Bronchial epithelial cell (primary cell): Measurements from ENCODE around the gene RIPPLY2. TPM values are rescaled to one million over a fixed set of nuclear protein-coding genes. Genes with fewer than 3 reads are reported as not detected.

Experiments
- DNase-seq: peaks from one replicate; pipeline ENCODE4 v3.0.0-alpha.2; 2010; ENCODE audit warnings: low read depth
- FAIRE-seq: peaks from 2 replicates; lab custom pipeline; 2011; peaks lifted over from hg19 to GRCh38; lab: Jason Lieb, UNC
- H3K27me3 ChIP-seq: 2 replicates; pipeline ENCODE4 v1.5.1; 2011; ENCODE audit warnings: low read length; ENCODE audit not compliant: control insufficient read depth, insufficient read depth
- H3K36me3 ChIP-seq: 2 replicates; pipeline ENCODE4 v1.5.1; 2011; ENCODE audit warnings: low read length; ENCODE audit not compliant: control insufficient read depth, insufficient read depth
- H3K4me3 ChIP-seq: 2 replicates; pipeline ENCODE4 v1.5.1; 2011; ENCODE audit warnings: mild to moderate bottlenecking, low read depth, low read length, control low read depth
- total RNA-seq: library from RNA; depleted of rRNA; stranded (reverse); fragments of >200 nt; gene quantifications from 2 replicates; pipeline ENCODE4 v1.2.1, GENCODE V29; 2014
- TF ChIP-seq, protein P1 (sequence below): IDR thresholded peaks from 2 replicates; pipeline ENCODE4 v1.5.1; 2011; ENCODE audit warnings: mild to moderate bottlenecking, moderate library complexity, low read length, control low read depth, inconsistent platforms; ENCODE audit not compliant: insufficient read depth, severe bottlenecking

RIPPLY2 gene
- total RNA-seq, 1 donor from 2014 or later: not detected

DNA sequence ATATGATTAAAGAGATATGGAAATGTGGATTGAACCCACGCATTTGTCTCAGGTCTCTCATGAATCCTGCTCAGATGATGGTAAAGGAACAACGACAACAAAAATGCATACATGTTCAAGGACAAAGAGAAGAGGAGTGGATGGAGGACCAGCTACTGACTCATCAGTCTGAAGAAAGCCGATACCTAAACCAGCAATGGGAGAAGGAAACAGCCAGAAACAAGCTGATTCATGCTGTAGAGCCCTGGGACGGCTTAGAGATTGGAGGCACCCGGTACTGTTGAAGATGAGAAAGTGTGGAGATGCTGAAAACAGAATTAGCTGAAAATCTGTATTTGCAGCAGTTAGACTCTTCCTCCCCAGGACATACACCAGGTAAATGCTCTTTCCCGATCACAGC is 14.4 kb upstream of the RIPPLY2 start:
- Histone ChIP-seq H3K36me3 (no peaks in the 10 kb centered on the region), H3K4me3 (no peak overlapping the region), H3K27me3 (no peaks in the 10 kb centered on the region)
- DNase-seq (peak; percentile 90), FAIRE-seq (peak; percentile 64)
- TF ChIP-seq, protein P1, sequence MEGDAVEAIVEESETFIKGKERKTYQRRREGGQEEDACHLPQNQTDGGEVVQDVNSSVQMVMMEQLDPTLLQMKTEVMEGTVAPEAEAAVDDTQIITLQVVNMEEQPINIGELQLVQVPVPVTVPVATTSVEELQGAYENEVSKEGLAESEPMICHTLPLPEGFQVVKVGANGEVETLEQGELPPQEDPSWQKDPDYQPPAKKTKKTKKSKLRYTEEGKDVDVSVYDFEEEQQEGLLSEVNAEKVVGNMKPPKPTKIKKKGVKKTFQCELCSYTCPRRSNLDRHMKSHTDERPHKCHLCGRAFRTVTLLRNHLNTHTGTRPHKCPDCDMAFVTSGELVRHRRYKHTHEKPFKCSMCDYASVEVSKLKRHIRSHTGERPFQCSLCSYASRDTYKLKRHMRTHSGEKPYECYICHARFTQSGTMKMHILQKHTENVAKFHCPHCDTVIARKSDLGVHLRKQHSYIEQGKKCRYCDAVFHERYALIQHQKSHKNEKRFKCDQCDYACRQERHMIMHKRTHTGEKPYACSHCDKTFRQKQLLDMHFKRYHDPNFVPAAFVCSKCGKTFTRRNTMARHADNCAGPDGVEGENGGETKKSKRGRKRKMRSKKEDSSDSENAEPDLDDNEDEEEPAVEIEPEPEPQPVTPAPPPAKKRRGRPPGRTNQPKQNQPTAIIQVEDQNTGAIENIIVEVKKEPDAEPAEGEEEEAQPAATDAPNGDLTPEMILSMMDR: no peak

DNA sequence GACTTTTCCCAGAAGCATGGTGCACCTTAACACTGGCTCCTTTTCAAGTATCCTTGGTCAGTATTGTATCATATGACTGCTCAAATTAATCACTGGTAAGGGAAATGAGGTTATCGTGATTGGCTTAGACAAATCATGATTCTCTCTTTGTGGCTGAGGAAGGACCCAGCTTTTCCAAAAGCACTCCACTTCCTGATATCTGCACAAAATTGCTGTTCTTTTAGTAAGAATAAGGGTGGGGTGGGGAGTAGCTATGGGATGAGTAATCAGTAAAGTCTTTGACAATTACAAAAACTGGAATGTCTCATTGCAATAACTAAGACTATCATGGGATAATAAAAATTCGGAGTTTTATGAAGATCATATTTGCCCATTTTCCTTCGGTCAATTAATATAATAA is 9.0 kb upstream of the RIPPLY2 start:
- Histone ChIP-seq H3K27me3 (no peaks in the 10 kb centered on the region), H3K4me3 (no peak overlapping the region), H3K36me3 (no peaks in the 10 kb centered on the region)
- FAIRE-seq (no peak), DNase-seq (peak; percentile 63)
- TF ChIP-seq, protein P1: no peak

DNA sequence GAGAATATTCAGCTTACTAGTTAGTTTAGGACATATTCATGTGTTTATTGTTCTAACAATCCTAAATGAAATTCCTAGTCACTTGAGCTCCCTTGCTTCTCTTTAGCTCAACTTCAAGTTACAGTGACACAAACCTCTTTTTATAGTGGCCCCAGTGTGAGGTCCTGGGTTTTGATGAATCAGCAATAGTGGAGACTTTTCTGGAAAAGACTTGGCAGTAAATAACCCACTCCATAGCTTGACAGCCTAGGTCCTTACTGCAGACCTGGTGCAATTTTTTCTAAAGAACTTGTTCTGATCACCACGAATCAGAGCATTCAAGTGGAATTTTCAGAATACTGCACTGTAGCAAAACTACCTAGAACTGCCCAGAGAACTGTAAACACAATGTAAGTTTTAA is 6.9 kb upstream of the RIPPLY2 start:
- Histone ChIP-seq H3K27me3 (no peaks in the 10 kb centered on the region), H3K4me3 (no peak overlapping the region), H3K36me3 (no peaks in the 10 kb centered on the region)
- no peak for DNase-seq
- no peak for FAIRE-seq
- TF ChIP-seq, protein P1: no peak

DNA sequence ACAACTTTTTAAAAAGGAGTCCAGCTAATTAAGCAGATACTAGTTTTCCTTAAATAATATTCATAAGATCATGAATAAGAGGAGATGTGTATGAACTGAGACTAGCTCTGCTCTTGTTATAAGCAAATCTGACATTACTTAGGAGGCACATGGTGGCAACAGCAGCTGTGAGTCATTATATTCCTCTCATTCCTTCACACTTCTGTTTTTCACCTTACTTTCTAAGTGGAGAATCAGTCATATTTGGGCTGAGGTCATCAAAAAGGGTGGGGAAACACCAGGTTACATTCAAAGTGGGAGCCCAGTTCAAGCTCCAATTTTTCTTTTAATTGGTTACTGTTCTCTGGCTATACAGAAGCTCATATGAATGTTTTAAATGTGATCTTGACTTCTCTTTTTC is 6.0 kb upstream of the RIPPLY2 start:
- FAIRE-seq (no peak), DNase-seq (peak; percentile 80)
- Histone ChIP-seq H3K27me3 (no peaks in the 10 kb centered on the region), H3K4me3 (no peak overlapping the region), H3K36me3 (no peaks in the 10 kb centered on the region)
- TF ChIP-seq, protein P1: no peak

DNA sequence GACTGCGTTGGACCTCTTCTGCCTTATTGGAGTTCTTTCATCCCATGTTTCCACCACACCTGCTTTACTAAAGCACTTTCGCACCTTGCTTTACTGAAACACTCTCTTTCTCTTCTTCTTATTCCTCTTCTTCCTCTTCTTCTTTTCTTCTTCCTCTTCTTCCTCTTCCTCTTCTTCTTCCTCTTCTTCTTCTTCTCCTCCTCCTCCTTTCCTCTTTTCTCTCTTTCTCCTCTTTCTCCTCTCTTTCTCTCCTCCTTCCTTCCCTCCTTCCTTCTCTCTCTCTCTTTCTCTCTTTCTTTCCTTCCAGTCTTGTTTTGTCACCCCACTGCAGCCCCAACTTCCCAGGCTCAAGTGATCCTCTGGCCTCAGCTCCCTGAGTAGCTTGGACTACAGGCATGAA is 4.0 kb upstream of the RIPPLY2 start:
- Histone ChIP-seq H3K27me3 (no peaks in the 10 kb centered on the region), H3K36me3 (no peaks in the 10 kb centered on the region), H3K4me3 (no peak overlapping the region)
- FAIRE-seq (no peak), DNase-seq (no peak)
- TF ChIP-seq, protein P1: no peak

DNA sequence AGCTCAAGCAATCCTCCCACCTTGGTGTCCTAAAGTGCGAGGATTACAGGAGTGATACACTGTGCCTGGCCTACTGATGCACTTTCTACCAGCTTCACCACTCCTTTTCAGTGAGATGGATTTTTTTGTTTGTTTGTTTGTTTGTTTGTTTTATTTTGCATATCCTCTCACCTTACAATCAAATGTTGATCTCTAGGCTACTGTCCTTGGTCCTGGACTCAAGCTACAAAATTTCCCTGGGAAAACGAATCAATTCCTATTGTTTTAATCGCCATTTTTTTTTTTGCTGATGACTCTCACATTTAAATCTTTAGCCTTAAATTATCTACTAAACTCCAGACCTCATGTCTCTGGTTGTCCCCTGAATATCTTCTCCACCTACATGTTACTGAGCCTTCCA is 3.5 kb upstream of the RIPPLY2 start:
- FAIRE-seq (no peak), DNase-seq (no peak)
- Histone ChIP-seq H3K4me3 (no peak overlapping the region), H3K36me3 (no peaks in the 10 kb centered on the region), H3K27me3 (no peaks in the 10 kb centered on the region)
- TF ChIP-seq, protein P1: no peak
